ENCODE results near the gene SRSF6.
"Not testable (repeated sequence)": the region's sequence is repeated elsewhere in the genome, so short reads cannot be mapped to it uniquely, and the experiment has no call there.

Gene SRSF6

GRCh38 chr20:43457640-43458421 is at the start of gene SRSF6:
SRSF6 (plus strand) TSS chr20:43457896; CDS start chr20:43458034, 138 bp downstream.
- peak; percentile 92 for DNase-seq

- DNase-seq: peak; percentile 49
Observed at GRCh38 chr20:43408848-43409576, 48.7 kb upstream of the SRSF6 start.

GRCh38 chr20:43409577-43409913 is 48.2 kb upstream of the SRSF6 start:
- DNase-seq: no peak

- no peak for DNase-seq
Observed at GRCh38 chr20:43415661-43416430, 41.9 kb upstream of the SRSF6 start.

GRCh38 chr20:43416591-43417228 is 41.0 kb upstream of the SRSF6 start:
- no peak for DNase-seq

GRCh38 chr20:43420192-43420591 is 37.5 kb upstream of the SRSF6 start:
- DNase-seq: no peak

- not testable (repeated sequence) for DNase-seq
Observed at GRCh38 chr20:43420913-43421312, 36.8 kb upstream of the SRSF6 start.

GRCh38 chr20:43426172-43426571 is 31.5 kb upstream of the SRSF6 start:
- DNase-seq: no peak

- no peak for DNase-seq
Observed at GRCh38 chr20:43430265-43431133, 27.2 kb upstream of the SRSF6 start.

GRCh38 chr20:43431134-43431519 is 26.6 kb upstream of the SRSF6 start:
- no peak for DNase-seq

- no peak for DNase-seq
Observed at GRCh38 chr20:43432498-43432897, 25.2 kb upstream of the SRSF6 start.

GRCh38 chr20:43433250-43433854 is 24.3 kb upstream of the SRSF6 start:
- DNase-seq: no peak

GRCh38 chr20:43434565-43434964 is 23.1 kb upstream of the SRSF6 start:
- DNase-seq: no peak

- DNase-seq: no peak
Observed at GRCh38 chr20:43438578-43439316, 18.9 kb upstream of the SRSF6 start.

- no peak for DNase-seq
Observed at GRCh38 chr20:43440531-43440930, 17.2 kb upstream of the SRSF6 start.

GRCh38 chr20:43442282-43442880 is 15.3 kb upstream of the SRSF6 start:
- DNase-seq: peak; percentile 17

- DNase-seq: no peak
Observed at GRCh38 chr20:43444107-43444506, 13.6 kb upstream of the SRSF6 start.

GRCh38 chr20:43446361-43446879 is 11.3 kb upstream of the SRSF6 start:
- peak; percentile 20 for DNase-seq

- not testable (repeated sequence) for DNase-seq
Observed at GRCh38 chr20:43448431-43448747, 9.3 kb upstream of the SRSF6 start.

Measured in fibroblast of skin of right biceps (primary cell).